CD14-positive monocyte (primary cell): ENCODE results near the gene ZNF385B. TPM values are rescaled to one million over a fixed set of nuclear protein-coding genes. Genes with fewer than 3 reads are reported as not detected.
A peak's percentile ranks its signal among the peaks of the same experiment; 100 is the strongest.

Experiments
- DNase-seq, 3 donors: peaks; one replicate each; pipeline ENCODE4 v3.0.0-alpha.2; 2011 to 2022
- H2AFZ ChIP-seq: 2 replicates; pipeline ENCODE4 v1.6.0; 2012; ENCODE audit warnings: mild to moderate bottlenecking, low read depth, low read length, inconsistent platforms; ENCODE audit not compliant: insufficient read depth, poor library complexity, severe bottlenecking
- H3K27ac ChIP-seq, 2 donors: 1 replicate in 1 of 2; 2 replicates in 1 of 2; pipeline ENCODE4 v1.5.1; 2012 to 2013; ENCODE audit warnings: low read length in 2 of 2, control low read depth in 1 of 2, inconsistent platforms in 1 of 2, low read depth in 1 of 2, mild to moderate bottlenecking in 1 of 2
- H3K27me3 ChIP-seq, 2 donors: one replicate each; pipeline versions ENCODE4 v1.6.0 to v1.6.1; 2011 to 2013; ENCODE audit warnings: low read length in 2 of 2; ENCODE audit not compliant: control insufficient read depth in 2 of 2, insufficient read depth in 2 of 2
- H3K36me3 ChIP-seq, 2 donors: replicated peaks in 1 of 2; 1 replicate in 1 of 2; 2 replicates in 1 of 2; pipeline versions ENCODE4 v1.5.1 to v1.6.1; 2012 to 2013; ENCODE audit warnings: low read length in 2 of 2, control low read depth in 1 of 2, inconsistent platforms in 1 of 2, mild to moderate bottlenecking in 1 of 2; ENCODE audit not compliant: insufficient read depth in 2 of 2, control insufficient read depth in 1 of 2
- H3K4me1 ChIP-seq, 2 donors: 1 replicate in 1 of 2; 2 replicates in 1 of 2; pipeline versions ENCODE4 v1.5.1 to v1.6.1; 2012 to 2013; ENCODE audit warnings: low read length in 2 of 2, control low read depth in 1 of 2, inconsistent platforms in 1 of 2, mild to moderate bottlenecking in 1 of 2, moderate library complexity in 1 of 2; ENCODE audit not compliant: insufficient read depth in 2 of 2, control insufficient read depth in 1 of 2
- H3K4me2 ChIP-seq: replicated peaks from 2 replicates; pipeline ENCODE3; 2012; ENCODE audit warnings: low read length, moderate library complexity, mild to moderate bottlenecking; ENCODE audit not compliant: poor library complexity, severe bottlenecking; ENCODE audit errors: extremely low read depth
- H3K4me3 ChIP-seq, 3 experiments: fragments of 200-600 bp in 1 of 3; sonication (generic) in 1 of 3; replicated peaks in 1 of 3; 1 replicate in 2 of 3; 2 replicates in 1 of 3; pipeline ENCODE4 v1.5.1; 2011 to 2013; ENCODE audit warnings: low read length in 3 of 3, mild to moderate bottlenecking in 3 of 3, control low read depth in 2 of 3, low read depth in 2 of 3, inconsistent platforms in 1 of 3, moderate library complexity in 1 of 3
- H3K79me2 ChIP-seq: 2 replicates; pipeline ENCODE4 v1.6.0; 2012; ENCODE audit warnings: mild to moderate bottlenecking, control low read depth, inconsistent platforms, low read length, moderate library complexity; ENCODE audit not compliant: insufficient read depth
- H3K9ac ChIP-seq: 2 replicates; pipeline ENCODE4 v1.6.0; 2017; ENCODE audit warnings: low read length, mild to moderate bottlenecking; ENCODE audit not compliant: insufficient read depth, poor library complexity, severe bottlenecking
- H3K9me3 ChIP-seq, 2 donors: replicated peaks in 1 of 2; 1 replicate in 1 of 2; 2 replicates in 1 of 2; pipeline versions ENCODE4 v1.5.1 to v1.6.1; 2012 to 2013; ENCODE audit warnings: low read length in 2 of 2, control low read depth in 1 of 2; ENCODE audit not compliant: control insufficient read depth in 1 of 2, insufficient read depth in 1 of 2
- H4K20me1 ChIP-seq: 2 replicates; pipeline ENCODE4 v1.6.0; 2012; ENCODE audit warnings: mild to moderate bottlenecking, low read length, control low read depth, moderate library complexity; ENCODE audit not compliant: insufficient read depth
- H3K27ac Mint-ChIP-seq, 7 donors: one replicate each; pipeline ENCODE4 v1.8.0; 2020; ENCODE audit warnings: mild to moderate bottlenecking in 7 of 7, mixed read lengths in 7 of 7, moderate library complexity in 6 of 7, inconsistent platforms in 2 of 7
- H3K27me3 Mint-ChIP-seq, 3 donors: one replicate each; pipeline ENCODE4 v1.8.0; 2021 to 2022; ENCODE audit warnings: low read depth in 3 of 3, mild to moderate bottlenecking in 3 of 3, mixed read lengths in 3 of 3, moderate library complexity in 3 of 3, inconsistent platforms in 1 of 3
- H3K36me3 Mint-ChIP-seq, 2 donors: one replicate each; pipeline ENCODE4 v1.8.0; 2020; ENCODE audit warnings: mixed read lengths in 2 of 2, inconsistent platforms in 1 of 2, mild to moderate bottlenecking in 1 of 2
- H3K4me1 Mint-ChIP-seq: one replicate; pipeline ENCODE4 v1.8.0; 2020; ENCODE audit warnings: mild to moderate bottlenecking, mixed read lengths
- H3K4me3 Mint-ChIP-seq, 2 donors: one replicate each; pipeline ENCODE4 v1.8.0; 2020; ENCODE audit warnings: mild to moderate bottlenecking in 2 of 2, mixed read lengths in 2 of 2, moderate library complexity in 1 of 2
- H3K9me3 Mint-ChIP-seq, 7 donors: one replicate each; pipeline ENCODE4 v1.8.0; 2020 to 2022; ENCODE audit warnings: mixed read lengths in 7 of 7, mild to moderate bottlenecking in 6 of 7, moderate library complexity in 6 of 7, inconsistent platforms in 2 of 7
- WGBS: methylation state at CpG from one replicate; pipeline ENCODE4 v1.1.5; 2013; ENCODE audit warnings: missing lambda C conversion rate; ENCODE audit not compliant: insufficient coverage; 5-methylcytosine and 5-hydroxymethylcytosine counted together
- intact Hi-C, 2 donors: fragments of 100-400 bp; cut with micrococcal nuclease; formaldehyde crosslinking; loops; one replicate each; pipeline versions ENCODE4 v1.15.0 to v1.15.1; 2023
- polyA plus RNA-seq, 3 donors: library from polyadenylated mRNA; depleted of rRNA in 1 of 3; unstranded in 2 of 3; stranded (reverse) in 1 of 3; fragments of 300-500 nt in 2 of 3; fragments of >200 nt in 1 of 3; fragmentation: Illumina TruSeq in 2 of 3; gene quantifications; 1 replicate in 2 of 3; 2 replicates in 1 of 3; pipeline ENCODE4 v1.2.3, GENCODE V29; 2012 to 2021
- TF ChIP-seq, protein P1 (sequence below): fragments of 200-600 bp; IDR thresholded peaks from one replicate; pipeline ENCODE4 v1.8.0; 2022; ENCODE audit warnings: antibody characterized with exemption, mild to moderate bottlenecking

ZNF385B gene
- polyA plus RNA-seq, 3 donors: not detected

DNA sequence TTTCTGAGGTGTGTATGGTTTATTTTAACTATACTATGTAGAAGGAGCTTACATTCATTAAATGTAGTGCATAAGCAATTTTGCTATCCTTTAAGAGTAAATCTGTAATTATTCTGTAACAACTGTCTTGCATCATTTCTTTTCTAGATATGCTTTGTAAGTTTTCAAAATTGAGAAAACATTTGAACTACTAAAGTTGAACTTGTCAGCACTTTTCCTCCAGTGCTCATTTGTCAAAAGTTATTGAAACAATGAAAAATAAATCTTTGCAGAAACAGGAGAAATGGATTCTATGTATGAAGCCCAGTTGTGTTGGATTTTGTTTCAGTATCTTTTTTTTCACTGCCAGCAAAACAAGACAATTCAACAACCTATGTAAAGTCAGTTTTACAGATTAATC lies 14.5 kb upstream of the ZNF385B start:
- Histone ChIP-seq H3K27me3 (no peaks in the 10 kb centered on the region), H3K4me1 (no peaks in the 10 kb centered on the region), H3K9me3 (no peaks in the 10 kb centered on the region), H3K4me2 (no peak overlapping the region), H3K36me3 (no peaks in the 10 kb centered on the region), H4K20me1 (no peaks in the 10 kb centered on the region), H3K79me2 (no peaks in the 10 kb centered on the region), H3K4me3 (no peak overlapping the region), H2AFZ (no peak overlapping the region), H3K9ac (no peak overlapping the region), H3K27ac (no peak overlapping the region)
- H3K27me3 Mint-ChIP-seq: peaks cover 2 to 3% (median 3%) of the 10 kb centered on the region in 3 donors
- intact Hi-C loops: no loop called here
- no peaks in the 10 kb centered on the region for H3K4me1 Mint-ChIP-seq
- H3K27ac Mint-ChIP-seq: no peak overlapping the region
- H3K9me3 Mint-ChIP-seq: peaks cover 0 to 2% (median 0%) of the 10 kb centered on the region in 7 donors
- no peaks in the 10 kb centered on the region for H3K36me3 Mint-ChIP-seq
- TF ChIP-seq, protein P1, sequence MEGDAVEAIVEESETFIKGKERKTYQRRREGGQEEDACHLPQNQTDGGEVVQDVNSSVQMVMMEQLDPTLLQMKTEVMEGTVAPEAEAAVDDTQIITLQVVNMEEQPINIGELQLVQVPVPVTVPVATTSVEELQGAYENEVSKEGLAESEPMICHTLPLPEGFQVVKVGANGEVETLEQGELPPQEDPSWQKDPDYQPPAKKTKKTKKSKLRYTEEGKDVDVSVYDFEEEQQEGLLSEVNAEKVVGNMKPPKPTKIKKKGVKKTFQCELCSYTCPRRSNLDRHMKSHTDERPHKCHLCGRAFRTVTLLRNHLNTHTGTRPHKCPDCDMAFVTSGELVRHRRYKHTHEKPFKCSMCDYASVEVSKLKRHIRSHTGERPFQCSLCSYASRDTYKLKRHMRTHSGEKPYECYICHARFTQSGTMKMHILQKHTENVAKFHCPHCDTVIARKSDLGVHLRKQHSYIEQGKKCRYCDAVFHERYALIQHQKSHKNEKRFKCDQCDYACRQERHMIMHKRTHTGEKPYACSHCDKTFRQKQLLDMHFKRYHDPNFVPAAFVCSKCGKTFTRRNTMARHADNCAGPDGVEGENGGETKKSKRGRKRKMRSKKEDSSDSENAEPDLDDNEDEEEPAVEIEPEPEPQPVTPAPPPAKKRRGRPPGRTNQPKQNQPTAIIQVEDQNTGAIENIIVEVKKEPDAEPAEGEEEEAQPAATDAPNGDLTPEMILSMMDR: no peak
- H3K4me3 Mint-ChIP-seq: no peak overlapping the region
- DNase-seq: no peak

DNA sequence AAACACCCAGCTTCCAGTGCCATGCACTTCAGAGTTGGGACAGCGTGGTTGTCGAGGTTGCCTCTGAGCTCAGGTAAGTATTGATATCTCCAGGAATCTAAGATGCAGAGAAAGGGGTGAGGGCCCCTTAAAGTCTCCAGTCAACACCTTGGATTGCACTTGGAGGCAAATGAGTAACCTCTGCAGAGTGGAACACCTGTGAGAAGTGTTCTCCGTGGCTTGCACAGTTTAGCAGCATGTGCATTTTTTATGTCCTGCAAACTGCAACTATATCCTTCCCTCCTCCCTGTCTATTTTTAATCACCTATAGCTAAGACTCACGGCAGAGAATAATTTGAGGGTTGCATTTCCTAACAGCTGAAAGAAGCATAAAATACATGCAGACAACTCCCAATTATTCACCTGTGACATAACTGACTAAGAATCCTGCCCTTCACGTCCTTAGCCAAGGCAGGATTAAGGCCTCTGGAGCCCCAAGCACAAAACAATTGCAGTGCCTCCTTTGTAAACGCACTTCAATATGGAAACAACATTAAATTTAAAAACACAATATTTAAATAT lies 1.6 kb upstream of the ZNF385B start:
- peaks cover 0 to 6% (median 2%) of the 10 kb centered on the region in 7 donors for H3K9me3 Mint-ChIP-seq
- H4K20me1 ChIP-seq: no peaks in the 10 kb centered on the region
- 81% methylated on average over 3 of the region's 6 CpGs for WGBS
- no peak overlapping the region for H3K27ac Mint-ChIP-seq
- TF ChIP-seq, protein P1: no peak
- DNase-seq: no peak
- H3K4me1 Mint-ChIP-seq: peaks cover 7% of the 10 kb centered on the region
- H3K4me3 Mint-ChIP-seq: peak overlapping the region in 1 of 2 donors; percentile 50
- H3K27me3 ChIP-seq: peaks cover 38 to 56% of the 10 kb centered on the region in 2 donors
- intact Hi-C loops: no loop called here
- no peaks in the 10 kb centered on the region for H3K36me3 ChIP-seq
- peaks cover 42 to 59% (median 42%) of the 10 kb centered on the region in 3 donors for H3K27me3 Mint-ChIP-seq
- peaks cover 0 to 14% of the 10 kb centered on the region in 2 donors for H3K9me3 ChIP-seq
- no peaks in the 10 kb centered on the region for H3K79me2 ChIP-seq
- no peak overlapping the region for H3K4me3 ChIP-seq
- no peak overlapping the region for H3K4me2 ChIP-seq
- no peak overlapping the region for H2AFZ ChIP-seq
- H3K27ac ChIP-seq: no peak overlapping the region
- no peaks in the 10 kb centered on the region for H3K4me1 ChIP-seq
- H3K36me3 Mint-ChIP-seq: no peaks in the 10 kb centered on the region
- H3K9ac ChIP-seq: no peak overlapping the region
